ENCODE results near the gene SOX9.
"Not testable (repeated sequence)": the region's sequence is repeated elsewhere in the genome, so short reads cannot be mapped to it uniquely, and the experiment has no call there.

Gene SOX9

GRCh38 chr17:72128039-72128438, 7.2 kb downstream of the SOX9 start:
- DNase-seq = no peak

- DNase-seq = no peak
Observed at GRCh38 chr17:72134608-72135394, 14.0 kb downstream of the SOX9 start.

- DNase-seq = no peak
Observed at GRCh38 chr17:72135546-72136325, 14.9 kb downstream of the SOX9 start.

GRCh38 chr17:72136692-72137091, 15.9 kb downstream of the SOX9 start:
- no peak for DNase-seq

GRCh38 chr17:72137161-72137560, 16.3 kb downstream of the SOX9 start:
- DNase-seq = no peak

- DNase-seq = no peak
Observed at GRCh38 chr17:72139212-72139611, 18.4 kb downstream of the SOX9 start.

GRCh38 chr17:72141336-72141735, 20.5 kb downstream of the SOX9 start:
- no peak for DNase-seq

- not testable (repeated sequence) for DNase-seq
Observed at GRCh38 chr17:72142097-72142496, 21.3 kb downstream of the SOX9 start.

- DNase-seq = no peak
Observed at GRCh38 chr17:72142614-72143013, 21.8 kb downstream of the SOX9 start.

- DNase-seq = no peak
Observed at GRCh38 chr17:72143245-72143644, 22.4 kb downstream of the SOX9 start.

- DNase-seq = no peak
Observed at GRCh38 chr17:72144101-72144500, 23.3 kb downstream of the SOX9 start.

- DNase-seq = no peak
Observed at GRCh38 chr17:72145562-72145961, 24.7 kb downstream of the SOX9 start.

- DNase-seq = no peak
Observed at GRCh38 chr17:72145962-72146361, 25.1 kb downstream of the SOX9 start.

GRCh38 chr17:72146371-72146770, 25.6 kb downstream of the SOX9 start:
- no peak for DNase-seq

GRCh38 chr17:72150632-72151460, 30.0 kb downstream of the SOX9 start:
- DNase-seq = no peak

- no peak for DNase-seq
Observed at GRCh38 chr17:72151565-72152386, 31.0 kb downstream of the SOX9 start.

GRCh38 chr17:72152387-72152929, 31.6 kb downstream of the SOX9 start:
- DNase-seq = no peak

GRCh38 chr17:72158895-72159885, 38.4 kb downstream of the SOX9 start:
- DNase-seq = peak in 1 of 2 experiments; percentile 19

- no peak for DNase-seq
Observed at GRCh38 chr17:72162569-72162968, 41.7 kb downstream of the SOX9 start.

- no peak for DNase-seq
Observed at GRCh38 chr17:72163474-72163873, 42.7 kb downstream of the SOX9 start.
